ENCODE results near the gene EML1. TPM values are rescaled to one million over a fixed set of nuclear protein-coding genes. Genes with fewer than 3 reads are reported as not detected.

Gene EML1
- total RNA-seq, 1 experiment from 2014 or later: 7.2 TPM

DNA sequence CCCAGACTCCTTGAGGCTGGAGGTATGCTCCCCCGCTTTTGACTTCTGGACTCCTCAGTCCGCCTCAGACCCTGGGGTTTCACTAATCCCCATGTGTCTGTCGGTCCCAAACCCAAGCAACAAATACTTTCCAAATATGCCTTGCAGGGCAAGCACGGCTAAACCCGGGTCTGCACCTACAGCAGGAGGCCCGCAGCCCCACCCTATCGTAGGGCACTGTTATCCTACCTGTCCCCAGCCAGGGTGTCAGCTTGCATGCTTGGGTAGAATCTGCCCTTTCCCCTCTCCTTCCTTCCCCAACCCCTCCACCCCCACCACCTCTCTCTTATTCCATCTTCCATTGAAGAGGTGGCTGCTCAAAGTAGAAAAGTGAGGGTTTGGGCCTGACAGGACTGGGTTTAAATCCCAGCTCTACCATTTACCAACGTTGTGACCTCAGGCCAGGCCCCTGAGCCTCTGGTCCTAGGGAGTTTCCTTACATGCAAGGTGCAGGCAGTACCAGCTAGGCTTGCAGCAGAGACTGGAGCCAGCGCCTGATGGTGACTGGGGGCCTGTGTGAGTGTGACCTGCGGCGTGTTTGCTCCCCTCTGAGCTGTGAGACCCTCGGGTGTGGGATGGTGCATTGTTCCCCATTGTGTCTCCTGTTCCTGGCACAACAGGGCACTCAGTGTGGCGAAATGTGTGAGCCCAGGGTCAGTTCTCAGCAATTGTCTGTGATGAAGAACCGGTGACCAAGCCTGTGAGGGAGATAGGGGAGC lies 11.2 kb upstream of the EML1 start:
- ChIA-PET CTCF (no interaction called here), POLR2A (no interaction called here)
- no peak for TF ChIP-seq CTCF (IDR thresholded peaks at IDR 0.05; ENCODE audit: insufficient read depth in 1 of 2, low read depth in 1 of 2, low read length in 1 of 2, severe bottlenecking in 1 of 2, unreplicated experiment in 1 of 2)
- Mint-ChIP-seq H3K4me1 (ENCODE audit: low read depth, unreplicated experiment) (peaks cover 12% of the 10 kb centered on the region), H3K27me3 (ENCODE audit: insufficient read depth, unreplicated experiment) (peaks cover 14% of the 10 kb centered on the region), H3K27ac (ENCODE audit: unreplicated experiment) (peak overlapping the region; percentile 54), H3K36me3 (ENCODE audit: insufficient read depth, unreplicated experiment) (peaks cover 4% of the 10 kb centered on the region), H3K4me3 (ENCODE audit: unreplicated experiment) (no peak overlapping the region), H3K9me3 (ENCODE audit: unreplicated experiment) (peaks cover 16% of the 10 kb centered on the region)
- Histone ChIP-seq H3K4me1 (peaks cover 16% of the 10 kb centered on the region), H3K27me3 (replicated peaks; ENCODE audit: control insufficient read depth, insufficient read depth, low read length) (no peaks in the 10 kb centered on the region), H3K4me3 (ENCODE audit: low read depth, low read length) (no peak overlapping the region), H3K9me3 (peaks cover 12% of the 10 kb centered on the region), H3K36me3 (ENCODE audit: control insufficient read depth, insufficient read depth, low read length) (no peaks in the 10 kb centered on the region)
- intact Hi-C loops (cut with micrococcal nuclease; ENCODE audit: unreplicated experiment): loop anchor here (5.0 kb wide), 1 partner anchor 55 kb away; no protein-coding TSS in a partner anchor
- no TSS peak for BruUV-seq (replicated peaks)
- DNase-seq: no peak

- BruUV-seq (replicated peaks): no TSS peak
- Histone ChIP-seq H3K4me3 (ENCODE audit: low read depth, low read length) (no peak overlapping the region), H3K9me3 (no peaks in the 10 kb centered on the region), H3K4me1 (peaks cover 16% of the 10 kb centered on the region), H3K27me3 (replicated peaks; ENCODE audit: control insufficient read depth, insufficient read depth, low read length) (no peaks in the 10 kb centered on the region), H3K36me3 (ENCODE audit: control insufficient read depth, insufficient read depth, low read length) (no peaks in the 10 kb centered on the region)
- H3K4me3 Mint-ChIP-seq (ENCODE audit: unreplicated experiment): peak overlapping the region; percentile 50
- no peaks in the 10 kb centered on the region for H3K9me3 Mint-ChIP-seq (ENCODE audit: unreplicated experiment)
- TF ChIP-seq CTCF (IDR thresholded peaks at IDR 0.05; ENCODE audit: insufficient read depth in 1 of 2, low read depth in 1 of 2, low read length in 1 of 2, severe bottlenecking in 1 of 2, unreplicated experiment in 1 of 2): no peak
- H3K36me3 Mint-ChIP-seq (ENCODE audit: insufficient read depth, unreplicated experiment): peaks cover 4% of the 10 kb centered on the region
- intact Hi-C loops (cut with micrococcal nuclease; ENCODE audit: unreplicated experiment): loop anchor here (1.0 to 5.0 kb wide), 3 partner anchors 8 to 54 kb away; no protein-coding TSS in a partner anchor
- ChIA-PET POLR2A (interaction anchor here (0.7 to 1.1 kb wide), 4 partner anchors 9 to 119 kb away, joined by 4 to 8 read pairs (median 6); partner anchors contain the start of gene EML1), CTCF (interaction anchor here (0.6 to 1.1 kb wide), 5 partner anchors 9 to 462 kb away, joined by 3 to 15 read pairs (median 3); partner anchors contain the start of gene EML1)
- H3K4me1 Mint-ChIP-seq (ENCODE audit: low read depth, unreplicated experiment): peaks cover 12% of the 10 kb centered on the region
- H3K27me3 Mint-ChIP-seq (ENCODE audit: insufficient read depth, unreplicated experiment): peaks cover 2% of the 10 kb centered on the region
- H3K27ac Mint-ChIP-seq (ENCODE audit: unreplicated experiment): peak overlapping the region; percentile 90
- DNase-seq: peak; percentile 87 to 94
Observed at GRCh38 chr14:99784508-99784907, 8.7 kb upstream of the EML1 start.

GRCh38 chr14:99785426-99785825 lies 7.8 kb upstream of the EML1 start:
- no peak overlapping the region for H3K4me3 ChIP-seq (ENCODE audit: low read depth, low read length)
- ChIA-PET CTCF (no interaction called here), POLR2A (no interaction called here)
- Mint-ChIP-seq H3K9me3 (ENCODE audit: unreplicated experiment) (no peaks in the 10 kb centered on the region), H3K4me1 (ENCODE audit: low read depth, unreplicated experiment) (peaks cover 12% of the 10 kb centered on the region), H3K4me3 (ENCODE audit: unreplicated experiment) (no peak overlapping the region), H3K36me3 (ENCODE audit: insufficient read depth, unreplicated experiment) (peaks cover 4% of the 10 kb centered on the region), H3K27me3 (ENCODE audit: insufficient read depth, unreplicated experiment) (peaks cover 2% of the 10 kb centered on the region), H3K27ac (ENCODE audit: unreplicated experiment) (no peak overlapping the region)
- BruUV-seq (replicated peaks): no TSS peak
- DNase-seq: no peak
- H3K9me3 ChIP-seq: no peaks in the 10 kb centered on the region
- TF ChIP-seq CTCF (IDR thresholded peaks at IDR 0.05; ENCODE audit: insufficient read depth in 1 of 2, low read depth in 1 of 2, low read length in 1 of 2, severe bottlenecking in 1 of 2, unreplicated experiment in 1 of 2): no peak
- no peaks in the 10 kb centered on the region for H3K27me3 ChIP-seq (replicated peaks; ENCODE audit: control insufficient read depth, insufficient read depth, low read length)
- H3K36me3 ChIP-seq (ENCODE audit: control insufficient read depth, insufficient read depth, low read length): no peaks in the 10 kb centered on the region
- intact Hi-C loops (cut with micrococcal nuclease; ENCODE audit: unreplicated experiment): no loop called here
- peaks cover 16% of the 10 kb centered on the region for H3K4me1 ChIP-seq
